GM12878 (cell line): ENCODE measurements around the gene CADM2.

Source experiments
- ASH2L ChIP-seq: fragments of 300-600, 200-600 bp; sonication (generic); IDR thresholded peaks from 2 replicates; pipeline ENCODE4 v1.6.1; 2017; ENCODE audit warnings: low read depth, mild to moderate bottlenecking, borderline replicate concordance
- CTCF ChIP-seq, 3 experiments: IDR thresholded peaks in 2 of 3; conservative IDR thresholded peaks in 1 of 3; 2 replicates each; pipeline ENCODE4 v1.5.1; 2011; ENCODE audit warnings: low read depth in 3 of 3, low read length in 3 of 3, mild to moderate bottlenecking in 3 of 3, control low read depth in 2 of 3, moderate library complexity in 2 of 3, inconsistent platforms in 1 of 3, mixed read lengths in 1 of 3; ENCODE audit not compliant: control insufficient read depth in 2 of 3, insufficient read depth in 1 of 3; ENCODE audit errors: extremely low read depth in 1 of 3
- GATAD2B ChIP-seq: fragments of 450-650 bp; conservative IDR thresholded peaks from 2 replicates; pipeline ENCODE4 v1.6.1; 2017; ENCODE audit warnings: low read depth, mild to moderate bottlenecking, moderate library complexity
- MYC ChIP-seq: IDR thresholded peaks from 2 replicates; pipeline ENCODE4 v1.6.1; 2011; ENCODE audit warnings: mild to moderate bottlenecking, low read length, moderate library complexity, inconsistent platforms; ENCODE audit not compliant: insufficient read depth, insufficient replicate concordance, insufficient read length, severe bottlenecking
- PRDM15 ChIP-seq: fragments of 450-650 bp; formaldehyde crosslinking; IDR thresholded peaks from 2 replicates; pipeline ENCODE4 v1.4.0; 2020; ENCODE audit warnings: mild to moderate bottlenecking, moderate library complexity
- RAD21 ChIP-seq: IDR thresholded peaks from 2 replicates; pipeline ENCODE4 v1.6.1; 2011; ENCODE audit warnings: mild to moderate bottlenecking, low read depth, low read length, moderate library complexity; ENCODE audit not compliant: insufficient read depth
- TF ChIP-seq, protein P1 (sequence below): fragments of 450-650 bp; IDR thresholded peaks from 2 replicates; pipeline ENCODE4 v1.6.1; 2017; ENCODE audit warnings: low read depth, mild to moderate bottlenecking, moderate library complexity
- TF ChIP-seq, protein P2 (sequence below): fragments of 450-650 bp; formaldehyde crosslinking; IDR thresholded peaks from 2 replicates; pipeline ENCODE4 v1.4.0; 2022; ENCODE audit warnings: mild to moderate bottlenecking, moderate library complexity

GRCh38 chr3:85090495-85090894 lies 131.7 kb downstream of the CADM2 start:
- TF ChIP-seq CTCF (IDR thresholded peaks at IDR 0.05 in 2 of 3, conservative IDR thresholded peaks at IDR 0.05 in 1 of 3; ENCODE audit: control insufficient read depth in 2 of 3, extremely low read depth in 1 of 3, insufficient read depth in 1 of 3, low read depth in 3 of 3, low read length in 3 of 3) (no peak), ASH2L (no peak), RAD21 (no peak), GATAD2B (no peak), MYC (no peak), PRDM15 (CRISPR knock-in tag) (no peak)
- TF ChIP-seq, protein P1, sequence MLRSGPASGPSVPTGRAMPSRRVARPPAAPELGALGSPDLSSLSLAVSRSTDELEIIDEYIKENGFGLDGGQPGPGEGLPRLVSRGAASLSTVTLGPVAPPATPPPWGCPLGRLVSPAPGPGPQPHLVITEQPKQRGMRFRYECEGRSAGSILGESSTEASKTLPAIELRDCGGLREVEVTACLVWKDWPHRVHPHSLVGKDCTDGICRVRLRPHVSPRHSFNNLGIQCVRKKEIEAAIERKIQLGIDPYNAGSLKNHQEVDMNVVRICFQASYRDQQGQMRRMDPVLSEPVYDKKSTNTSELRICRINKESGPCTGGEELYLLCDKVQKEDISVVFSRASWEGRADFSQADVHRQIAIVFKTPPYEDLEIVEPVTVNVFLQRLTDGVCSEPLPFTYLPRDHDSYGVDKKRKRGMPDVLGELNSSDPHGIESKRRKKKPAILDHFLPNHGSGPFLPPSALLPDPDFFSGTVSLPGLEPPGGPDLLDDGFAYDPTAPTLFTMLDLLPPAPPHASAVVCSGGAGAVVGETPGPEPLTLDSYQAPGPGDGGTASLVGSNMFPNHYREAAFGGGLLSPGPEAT, result no peak
- TF ChIP-seq, protein P2, sequence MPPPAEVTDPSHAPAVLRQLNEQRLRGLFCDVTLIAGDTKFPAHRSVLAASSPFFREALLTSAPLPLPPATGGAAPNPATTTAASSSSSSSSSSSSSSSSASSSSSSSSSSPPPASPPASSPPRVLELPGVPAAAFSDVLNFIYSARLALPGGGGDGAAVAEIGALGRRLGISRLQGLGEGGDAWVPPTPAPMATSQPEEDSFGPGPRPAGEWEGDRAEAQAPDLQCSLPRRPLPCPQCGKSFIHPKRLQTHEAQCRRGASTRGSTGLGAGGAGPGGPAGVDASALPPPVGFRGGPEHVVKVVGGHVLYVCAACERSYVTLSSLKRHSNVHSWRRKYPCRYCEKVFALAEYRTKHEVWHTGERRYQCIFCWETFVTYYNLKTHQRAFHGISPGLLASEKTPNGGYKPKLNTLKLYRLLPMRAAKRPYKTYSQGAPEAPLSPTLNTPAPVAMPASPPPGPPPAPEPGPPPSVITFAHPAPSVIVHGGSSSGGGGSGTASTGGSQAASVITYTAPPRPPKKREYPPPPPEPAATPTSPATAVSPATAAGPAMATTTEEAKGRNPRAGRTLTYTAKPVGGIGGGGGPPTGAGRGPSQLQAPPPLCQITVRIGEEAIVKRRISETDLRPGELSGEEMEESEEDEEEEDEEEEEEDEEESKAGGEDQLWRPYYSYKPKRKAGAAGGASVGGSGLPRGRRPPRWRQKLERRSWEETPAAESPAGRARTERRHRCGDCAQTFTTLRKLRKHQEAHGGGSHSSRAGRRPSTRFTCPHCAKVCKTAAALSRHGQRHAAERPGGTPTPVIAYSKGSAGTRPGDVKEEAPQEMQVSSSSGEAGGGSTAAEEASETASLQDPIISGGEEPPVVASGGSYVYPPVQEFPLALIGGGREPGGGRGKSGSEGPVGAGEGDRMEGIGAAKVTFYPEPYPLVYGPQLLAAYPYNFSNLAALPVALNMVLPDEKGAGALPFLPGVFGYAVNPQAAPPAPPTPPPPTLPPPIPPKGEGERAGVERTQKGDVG (CRISPR knock-in tag), result no peak
